Measurements from ENCODE around the gene ARSG.
"Not testable (repeated sequence)": the region's sequence is repeated elsewhere in the genome, so short reads cannot be mapped to it uniquely, and the experiment has no call there.

The ARSG gene

DNA sequence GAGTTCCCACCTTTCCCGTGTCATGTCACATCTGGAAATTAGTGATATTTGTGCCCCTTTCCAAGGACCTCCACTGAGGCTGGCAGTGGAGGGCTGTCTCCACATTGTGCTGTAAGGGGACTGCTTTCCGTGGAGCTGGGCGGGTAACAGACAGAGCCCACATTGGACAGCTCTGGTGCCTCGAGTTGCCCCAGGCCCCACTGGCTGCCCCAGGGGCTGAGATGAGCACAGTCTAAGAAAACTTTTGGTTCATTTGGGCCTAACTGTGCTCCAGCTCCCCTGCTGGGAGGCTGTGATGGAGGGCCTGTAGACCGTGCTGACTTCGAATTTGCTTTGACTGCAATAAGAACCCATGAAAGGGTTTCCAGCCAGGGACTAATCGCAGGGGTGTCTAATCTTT, 38.0 kb downstream of the ARSG start:
- DNase-seq (ENCODE audit: extremely low read depth, low read depth) = no peak
- no peak for TF ChIP-seq CTCF (IDR thresholded peaks at IDR 0.05; ENCODE audit: low read depth, low read length, missing control alignments)
- no peak overlapping the region for H3K4me3 ChIP-seq (replicated peaks; ENCODE audit: low read depth, low read length)

DNA sequence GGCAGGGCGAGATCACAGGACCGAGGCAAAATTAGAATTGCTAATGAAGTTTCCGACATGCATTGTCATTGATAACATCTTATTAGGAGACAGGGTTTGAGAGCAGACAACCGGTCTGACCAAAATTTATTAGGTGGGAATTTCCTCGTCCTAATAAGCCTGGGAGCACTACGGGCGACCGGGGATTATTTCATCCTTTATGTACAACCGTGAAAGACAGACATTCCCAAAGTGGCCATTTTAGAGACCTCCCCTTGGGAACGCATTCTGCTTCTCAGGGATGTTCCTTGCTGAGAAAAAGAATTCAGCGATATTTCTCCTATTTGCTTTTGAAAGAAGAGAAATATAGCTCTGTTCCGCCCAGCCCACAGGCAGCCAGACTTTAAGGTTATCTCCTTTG, 40.6 kb downstream of the ARSG start:
- not testable (repeated sequence) for H3K4me3 ChIP-seq (replicated peaks; ENCODE audit: low read depth, low read length); DNase-seq (ENCODE audit: extremely low read depth, low read depth)

DNA sequence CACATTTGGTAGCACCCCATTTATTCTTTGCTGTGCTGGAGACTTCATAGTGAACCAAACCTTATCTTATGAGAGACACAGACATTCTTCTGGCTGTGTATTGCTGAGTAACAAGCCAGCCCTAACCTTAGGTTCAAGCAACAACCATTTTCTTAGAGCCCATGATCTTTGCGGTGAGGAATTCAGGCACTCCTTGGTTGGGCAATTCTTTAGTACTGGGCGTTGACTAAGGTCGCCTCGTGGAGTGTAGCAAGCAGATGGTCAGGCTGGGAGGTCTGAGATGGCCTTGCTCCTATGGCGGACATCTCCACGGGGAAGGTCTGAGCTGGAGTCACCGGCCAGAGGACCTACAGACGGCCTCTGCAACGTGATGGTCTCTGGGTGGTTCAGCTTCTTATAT, 43.1 kb downstream of the ARSG start:
- no peak for TF ChIP-seq CTCF (IDR thresholded peaks at IDR 0.05; ENCODE audit: low read depth, low read length, missing control alignments)
- no peak for DNase-seq (ENCODE audit: extremely low read depth, low read depth)
- H3K4me3 ChIP-seq (replicated peaks; ENCODE audit: low read depth, low read length) = no peak overlapping the region

- H3K4me3 ChIP-seq (replicated peaks; ENCODE audit: low read depth, low read length) = no peak overlapping the region
- TF ChIP-seq CTCF (IDR thresholded peaks at IDR 0.05; ENCODE audit: low read depth, low read length, missing control alignments) = no peak
Measured at GRCh38 chr17:68341482-68341881, 50.2 kb downstream of the ARSG start.

GRCh38 chr17:68343976-68344375, 52.7 kb downstream of the ARSG start:
- no peak for TF ChIP-seq CTCF (IDR thresholded peaks at IDR 0.05; ENCODE audit: low read depth, low read length, missing control alignments)
- H3K4me3 ChIP-seq (replicated peaks; ENCODE audit: low read depth, low read length) = no peak overlapping the region
- no peak for DNase-seq (ENCODE audit: extremely low read depth, low read depth)

More at GRCh38 chr17:68341482-68341881, 50.2 kb downstream of the ARSG start:
- no peak for DNase-seq (ENCODE audit: extremely low read depth, low read depth)

DNA sequence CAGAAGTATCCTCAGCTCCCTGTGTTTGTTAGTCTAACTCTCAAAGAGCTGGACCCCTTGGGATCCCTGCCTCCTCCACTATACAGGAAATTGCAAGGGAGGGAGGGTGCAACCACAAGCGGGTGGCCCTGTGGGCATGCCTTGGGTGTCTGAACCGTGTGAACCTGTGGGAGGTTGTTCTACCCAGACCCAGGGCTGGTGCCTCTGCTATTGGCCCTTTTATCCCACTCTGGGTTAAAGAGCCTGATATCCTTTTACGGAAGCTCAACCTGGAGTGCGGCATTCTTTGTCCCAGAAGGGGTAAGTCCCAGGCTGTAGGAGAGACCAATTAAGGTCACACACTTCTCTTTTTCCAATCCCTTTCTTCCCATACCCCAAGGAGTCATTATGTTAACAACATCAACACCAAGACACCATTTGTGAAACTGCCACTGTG, 53.4 kb downstream of the ARSG start:
- no peak overlapping the region for H3K4me3 ChIP-seq (replicated peaks; ENCODE audit: low read depth, low read length)
- DNase-seq (ENCODE audit: extremely low read depth, low read depth) = no peak
- no peak for TF ChIP-seq CTCF (IDR thresholded peaks at IDR 0.05; ENCODE audit: low read depth, low read length, missing control alignments)

DNA sequence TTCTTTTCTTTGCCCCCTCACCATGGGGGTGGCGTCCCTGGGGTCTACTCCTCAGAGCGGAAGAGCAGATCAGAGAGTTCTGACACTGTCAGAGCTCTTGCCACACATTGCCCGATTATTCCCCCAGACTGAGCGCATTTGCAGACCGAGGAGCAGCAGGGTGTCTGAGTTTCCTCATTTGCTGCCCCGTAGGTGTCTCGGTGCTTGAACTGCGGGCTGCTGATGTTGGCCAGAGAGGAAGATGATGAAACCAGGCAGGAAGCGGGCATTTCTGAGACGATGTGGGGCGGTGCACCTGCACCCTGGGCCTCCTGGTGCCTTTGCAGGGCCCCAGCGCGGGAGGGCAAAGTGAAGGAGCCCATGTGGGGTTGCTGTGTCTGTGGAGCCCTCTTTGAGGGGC, 55.2 kb downstream of the ARSG start:
- H3K4me3 ChIP-seq (replicated peaks; ENCODE audit: low read depth, low read length) = no peak overlapping the region
- DNase-seq (ENCODE audit: extremely low read depth, low read depth) = no peak
- no peak for TF ChIP-seq CTCF (IDR thresholded peaks at IDR 0.05; ENCODE audit: low read depth, low read length, missing control alignments)

Data from HFF-Myc (cell line).